ENCODE results near the gene BTBD9. TPM values are rescaled to one million over a fixed set of nuclear protein-coding genes. Genes with fewer than 3 reads are reported as not detected.

BTBD9 gene
- polyA plus RNA-seq, 2 of the 4 experiments (the other 2 are of a cell fraction) = 2.3 to 4.6 TPM

DNA sequence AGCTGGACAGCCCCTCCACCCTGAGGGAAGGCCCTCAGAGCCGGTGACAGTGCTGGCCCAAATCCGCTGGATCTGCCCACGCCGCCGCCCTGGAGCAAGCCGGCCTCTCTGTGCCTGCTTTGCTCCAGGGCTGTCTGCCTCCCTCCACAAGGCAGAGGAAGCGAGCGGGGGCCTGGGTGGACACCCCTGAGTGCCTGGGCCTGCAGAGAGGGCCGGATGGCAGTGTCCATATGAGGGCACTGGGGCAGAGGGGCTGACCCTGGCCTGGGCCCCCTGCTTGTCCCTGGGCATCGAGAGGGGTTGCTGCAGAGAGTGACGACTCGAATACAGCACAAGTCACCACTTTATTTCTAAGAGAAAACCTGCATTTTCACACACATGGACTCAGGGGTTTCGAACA is 471.6 kb downstream of the BTBD9 start:
- Histone ChIP-seq H3K27ac (no peak overlapping the region), H3K4me1 (no peaks in the 10 kb centered on the region), H3K4me2 (no peak overlapping the region), H3K4me3 (no peak overlapping the region), H3K9me3 (no peaks in the 10 kb centered on the region)
- FAIRE-seq (no peak), DNase-seq (ENCODE audit: low read depth in 1 of 2, low spot score in 1 of 2) (no peak), ATAC-seq (no peak)
- TF ChIP-seq ZNF302 (CRISPR knock-in tag; IDR thresholded peaks at IDR 0.05) (no peak), FOSB (CRISPR knock-in tag; IDR thresholded peaks at IDR 0.05) (no peak), RAD21 (conservative IDR thresholded peaks at IDR 0.05 in 1 of 2, IDR thresholded peaks at IDR 0.05 in 1 of 2) (no peak), BHLHE40 (IDR thresholded peaks at IDR 0.05; ENCODE audit: low read depth, low read length) (no peak), CEBPB (IDR thresholded peaks at IDR 0.05) (no peak), PHF8 (IDR thresholded peaks at IDR 0.05; ENCODE audit: borderline replicate concordance, low read depth) (no peak), EHMT2 (IDR thresholded peaks at IDR 0.05; ENCODE audit: low read depth) (no peak), EHF (CRISPR knock-in tag; IDR thresholded peaks at IDR 0.05) (no peak), FOXS1 (CRISPR knock-in tag; IDR thresholded peaks at IDR 0.05) (no peak), POLR2A (IDR thresholded peaks at IDR 0.05; ENCODE audit: low read length) (no peak), TP53 (CRISPR knock-in tag; IDR thresholded peaks at IDR 0.05) (no peak), CBX8 (IDR thresholded peaks at IDR 0.05) (no peak), SREBF2 (IDR thresholded peaks at IDR 0.05) (no peak)
- TF ChIP-seq, protein P1, sequence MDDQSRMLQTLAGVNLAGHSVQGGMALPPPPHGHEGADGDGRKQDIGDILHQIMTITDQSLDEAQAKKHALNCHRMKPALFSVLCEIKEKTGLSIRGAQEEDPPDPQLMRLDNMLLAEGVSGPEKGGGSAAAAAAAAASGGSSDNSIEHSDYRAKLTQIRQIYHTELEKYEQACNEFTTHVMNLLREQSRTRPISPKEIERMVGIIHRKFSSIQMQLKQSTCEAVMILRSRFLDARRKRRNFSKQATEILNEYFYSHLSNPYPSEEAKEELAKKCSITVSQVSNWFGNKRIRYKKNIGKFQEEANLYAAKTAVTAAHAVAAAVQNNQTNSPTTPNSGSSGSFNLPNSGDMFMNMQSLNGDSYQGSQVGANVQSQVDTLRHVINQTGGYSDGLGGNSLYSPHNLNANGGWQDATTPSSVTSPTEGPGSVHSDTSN (IDR thresholded peaks at IDR 0.05) = no peak
- TF ChIP-seq, protein P2, sequence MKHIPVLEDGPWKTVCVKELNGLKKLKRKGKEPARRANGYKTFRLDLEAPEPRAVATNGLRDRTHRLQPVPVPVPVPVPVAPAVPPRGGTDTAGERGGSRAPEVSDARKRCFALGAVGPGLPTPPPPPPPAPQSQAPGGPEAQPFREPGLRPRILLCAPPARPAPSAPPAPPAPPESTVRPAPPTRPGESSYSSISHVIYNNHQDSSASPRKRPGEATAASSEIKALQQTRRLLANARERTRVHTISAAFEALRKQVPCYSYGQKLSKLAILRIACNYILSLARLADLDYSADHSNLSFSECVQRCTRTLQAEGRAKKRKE (CRISPR knock-in tag; IDR thresholded peaks at IDR 0.05; ENCODE audit: low read depth) = no peak
- TF ChIP-seq, protein P3, sequence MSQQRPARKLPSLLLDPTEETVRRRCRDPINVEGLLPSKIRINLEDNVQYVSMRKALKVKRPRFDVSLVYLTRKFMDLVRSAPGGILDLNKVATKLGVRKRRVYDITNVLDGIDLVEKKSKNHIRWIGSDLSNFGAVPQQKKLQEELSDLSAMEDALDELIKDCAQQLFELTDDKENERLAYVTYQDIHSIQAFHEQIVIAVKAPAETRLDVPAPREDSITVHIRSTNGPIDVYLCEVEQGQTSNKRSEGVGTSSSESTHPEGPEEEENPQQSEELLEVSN (IDR thresholded peaks at IDR 0.05; ENCODE audit: borderline replicate concordance, low read depth) = no peak
- TF ChIP-seq, protein P4, sequence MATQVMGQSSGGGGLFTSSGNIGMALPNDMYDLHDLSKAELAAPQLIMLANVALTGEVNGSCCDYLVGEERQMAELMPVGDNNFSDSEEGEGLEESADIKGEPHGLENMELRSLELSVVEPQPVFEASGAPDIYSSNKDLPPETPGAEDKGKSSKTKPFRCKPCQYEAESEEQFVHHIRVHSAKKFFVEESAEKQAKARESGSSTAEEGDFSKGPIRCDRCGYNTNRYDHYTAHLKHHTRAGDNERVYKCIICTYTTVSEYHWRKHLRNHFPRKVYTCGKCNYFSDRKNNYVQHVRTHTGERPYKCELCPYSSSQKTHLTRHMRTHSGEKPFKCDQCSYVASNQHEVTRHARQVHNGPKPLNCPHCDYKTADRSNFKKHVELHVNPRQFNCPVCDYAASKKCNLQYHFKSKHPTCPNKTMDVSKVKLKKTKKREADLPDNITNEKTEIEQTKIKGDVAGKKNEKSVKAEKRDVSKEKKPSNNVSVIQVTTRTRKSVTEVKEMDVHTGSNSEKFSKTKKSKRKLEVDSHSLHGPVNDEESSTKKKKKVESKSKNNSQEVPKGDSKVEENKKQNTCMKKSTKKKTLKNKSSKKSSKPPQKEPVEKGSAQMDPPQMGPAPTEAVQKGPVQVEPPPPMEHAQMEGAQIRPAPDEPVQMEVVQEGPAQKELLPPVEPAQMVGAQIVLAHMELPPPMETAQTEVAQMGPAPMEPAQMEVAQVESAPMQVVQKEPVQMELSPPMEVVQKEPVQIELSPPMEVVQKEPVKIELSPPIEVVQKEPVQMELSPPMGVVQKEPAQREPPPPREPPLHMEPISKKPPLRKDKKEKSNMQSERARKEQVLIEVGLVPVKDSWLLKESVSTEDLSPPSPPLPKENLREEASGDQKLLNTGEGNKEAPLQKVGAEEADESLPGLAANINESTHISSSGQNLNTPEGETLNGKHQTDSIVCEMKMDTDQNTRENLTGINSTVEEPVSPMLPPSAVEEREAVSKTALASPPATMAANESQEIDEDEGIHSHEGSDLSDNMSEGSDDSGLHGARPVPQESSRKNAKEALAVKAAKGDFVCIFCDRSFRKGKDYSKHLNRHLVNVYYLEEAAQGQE (IDR thresholded peaks at IDR 0.05) = no peak
- CTCF ChIA-PET = no interaction called here
- 96% methylated on average over 8 of the region's 13 CpGs for WGBS (ENCODE audit: missing lambda C conversion rate)
- POLR2A ChIA-PET = no interaction called here

DNA sequence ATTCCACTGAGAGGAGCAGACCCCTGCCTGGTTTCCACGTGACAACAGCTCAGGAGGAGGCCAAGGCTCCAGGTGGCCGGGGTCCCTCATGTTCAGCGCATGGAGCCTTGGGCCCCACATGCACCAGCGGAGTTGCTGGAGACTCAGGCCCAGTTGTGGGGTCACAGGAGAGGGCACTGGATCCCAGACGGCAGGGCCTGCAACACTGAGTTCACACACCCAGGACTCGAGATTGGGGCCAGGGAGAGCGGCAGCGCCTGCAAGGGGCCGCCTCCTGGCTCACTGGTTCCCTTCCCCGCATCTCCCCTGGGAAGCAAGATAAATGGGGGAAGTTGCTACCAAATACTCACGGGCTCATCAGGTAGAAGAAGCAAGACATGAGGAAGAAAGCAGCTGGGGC is 472.1 kb downstream of the BTBD9 start:
- Histone ChIP-seq H3K9me3 (no peaks in the 10 kb centered on the region), H3K4me2 (no peak overlapping the region), H3K27ac (no peak overlapping the region), H3K4me3 (no peak overlapping the region), H3K4me1 (no peaks in the 10 kb centered on the region)
- POLR2A ChIA-PET = no interaction called here
- FAIRE-seq (no peak), ATAC-seq (no peak), DNase-seq (ENCODE audit: low read depth in 1 of 2, low spot score in 1 of 2) (no peak)
- 85% methylated on average over 6 of the region's 11 CpGs for WGBS (ENCODE audit: missing lambda C conversion rate)
- TF ChIP-seq, protein P4 (IDR thresholded peaks at IDR 0.05) = no peak
- CTCF ChIA-PET = no interaction called here

All from A549 (cell line).